GM12872 (cell line): ENCODE measurements around the gene MACIR.

ENCODE experiments used
- TF ChIP-seq, protein P1 (sequence below): IDR thresholded peaks from 3 replicates; pipeline ENCODE4 v1.5.1; 2011; ENCODE audit warnings: low read depth, mild to moderate bottlenecking, low read length, moderate library complexity; ENCODE audit not compliant: insufficient read depth

The MACIR gene, protein sequence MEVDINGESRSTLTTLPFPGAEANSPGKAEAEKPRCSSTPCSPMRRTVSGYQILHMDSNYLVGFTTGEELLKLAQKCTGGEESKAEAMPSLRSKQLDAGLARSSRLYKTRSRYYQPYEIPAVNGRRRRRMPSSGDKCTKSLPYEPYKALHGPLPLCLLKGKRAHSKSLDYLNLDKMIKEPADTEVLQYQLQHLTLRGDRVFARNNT

GRCh38 chr5:103258368-103258956, at the start of gene MACIR:
TSS of gene MACIR (plus strand) at chr5:103258763. CDS start at chr5:103275920, 17,157 bp downstream.
- TF ChIP-seq, protein P1, sequence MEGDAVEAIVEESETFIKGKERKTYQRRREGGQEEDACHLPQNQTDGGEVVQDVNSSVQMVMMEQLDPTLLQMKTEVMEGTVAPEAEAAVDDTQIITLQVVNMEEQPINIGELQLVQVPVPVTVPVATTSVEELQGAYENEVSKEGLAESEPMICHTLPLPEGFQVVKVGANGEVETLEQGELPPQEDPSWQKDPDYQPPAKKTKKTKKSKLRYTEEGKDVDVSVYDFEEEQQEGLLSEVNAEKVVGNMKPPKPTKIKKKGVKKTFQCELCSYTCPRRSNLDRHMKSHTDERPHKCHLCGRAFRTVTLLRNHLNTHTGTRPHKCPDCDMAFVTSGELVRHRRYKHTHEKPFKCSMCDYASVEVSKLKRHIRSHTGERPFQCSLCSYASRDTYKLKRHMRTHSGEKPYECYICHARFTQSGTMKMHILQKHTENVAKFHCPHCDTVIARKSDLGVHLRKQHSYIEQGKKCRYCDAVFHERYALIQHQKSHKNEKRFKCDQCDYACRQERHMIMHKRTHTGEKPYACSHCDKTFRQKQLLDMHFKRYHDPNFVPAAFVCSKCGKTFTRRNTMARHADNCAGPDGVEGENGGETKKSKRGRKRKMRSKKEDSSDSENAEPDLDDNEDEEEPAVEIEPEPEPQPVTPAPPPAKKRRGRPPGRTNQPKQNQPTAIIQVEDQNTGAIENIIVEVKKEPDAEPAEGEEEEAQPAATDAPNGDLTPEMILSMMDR, result no peak

GRCh38 chr5:103209065-103209464, 49.5 kb upstream of the MACIR start:
- TF ChIP-seq, protein P1, result no peak

DNA sequence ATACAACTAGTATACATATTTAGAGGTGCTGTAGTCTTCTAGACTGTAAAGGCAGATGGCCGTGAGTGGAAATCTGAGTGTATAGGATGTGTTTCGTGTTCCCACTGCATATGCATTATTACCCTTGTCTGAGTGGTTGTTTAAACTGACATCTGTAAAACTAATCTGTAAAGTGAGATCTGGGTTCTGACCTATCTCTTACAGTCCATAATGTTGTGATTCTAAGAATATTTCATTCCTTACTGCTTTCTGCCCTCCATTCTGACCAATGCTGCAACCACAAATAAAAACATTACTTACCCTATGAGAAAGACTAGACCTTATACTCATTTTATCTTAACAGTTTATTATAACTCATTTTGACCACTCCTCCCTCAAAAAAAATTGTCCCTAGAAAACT, 47.6 kb upstream of the MACIR start:
- TF ChIP-seq, protein P1, result no peak

DNA sequence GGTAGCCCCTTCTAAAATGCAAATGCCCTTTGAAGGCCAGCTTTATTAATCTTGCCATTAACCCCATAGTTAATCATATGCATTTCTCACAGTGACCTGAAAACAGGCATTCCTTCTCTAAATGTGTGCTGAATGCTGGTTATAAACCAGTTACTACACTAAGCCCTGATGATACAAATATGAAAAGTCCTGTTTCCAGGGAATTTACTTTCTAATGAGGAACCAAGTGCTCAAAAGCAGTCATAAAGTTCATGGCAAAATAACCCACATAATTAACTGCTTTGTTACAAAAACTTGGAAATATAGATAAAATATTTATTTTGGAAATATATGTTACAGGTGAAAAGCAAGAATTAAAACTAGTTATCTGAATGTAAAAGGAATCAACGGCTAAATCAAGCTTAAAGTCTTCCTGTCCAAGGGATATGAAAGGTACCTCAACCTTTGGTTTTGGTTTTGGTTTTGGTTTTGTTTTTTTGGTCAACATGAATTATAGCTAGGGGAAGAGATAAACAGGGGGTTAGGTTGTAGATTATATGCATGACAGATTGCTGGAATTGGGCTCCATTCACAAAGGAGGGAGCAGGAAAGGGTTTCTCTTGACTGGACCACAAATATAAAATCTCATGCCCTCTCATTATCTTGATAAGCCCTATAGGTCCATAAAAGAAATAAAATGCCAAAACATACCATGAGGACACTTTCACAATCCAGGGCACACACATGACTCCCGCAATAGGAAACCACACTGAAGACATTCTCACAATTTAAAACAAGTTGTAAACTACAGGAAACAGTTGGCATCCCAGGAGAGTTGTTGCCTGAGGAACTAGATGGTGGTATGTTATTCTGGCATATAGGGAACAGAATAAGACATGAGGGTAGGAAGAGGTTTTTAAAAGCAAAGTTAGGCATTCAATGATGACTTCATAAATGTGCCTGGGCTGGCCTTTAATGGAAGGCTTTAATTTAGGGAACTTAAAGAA, 46.7 kb upstream of the MACIR start:
- TF ChIP-seq, protein P1, result no peak

GRCh38 chr5:103216137-103216536, 42.4 kb upstream of the MACIR start:
- TF ChIP-seq, protein P1, result no peak

DNA sequence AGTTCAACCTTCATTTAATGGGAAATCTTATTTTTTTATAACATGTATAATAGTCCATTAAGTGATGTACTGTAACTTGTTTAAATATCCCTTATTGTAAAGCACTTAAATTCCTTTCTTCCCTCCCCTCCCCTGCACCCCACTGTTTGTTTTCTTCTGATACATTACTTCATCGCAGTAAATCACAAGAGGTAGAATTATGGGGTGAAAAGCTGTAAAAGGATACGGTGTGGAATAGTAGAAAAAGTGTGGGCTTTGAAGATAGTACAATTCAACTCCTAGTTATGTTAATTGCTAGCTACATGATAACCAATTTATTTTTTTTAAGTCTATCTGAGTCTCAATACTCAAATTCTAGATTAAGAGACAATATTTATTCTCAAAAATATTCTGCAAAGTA, 41.9 kb upstream of the MACIR start:
- TF ChIP-seq, protein P1, result no peak

DNA sequence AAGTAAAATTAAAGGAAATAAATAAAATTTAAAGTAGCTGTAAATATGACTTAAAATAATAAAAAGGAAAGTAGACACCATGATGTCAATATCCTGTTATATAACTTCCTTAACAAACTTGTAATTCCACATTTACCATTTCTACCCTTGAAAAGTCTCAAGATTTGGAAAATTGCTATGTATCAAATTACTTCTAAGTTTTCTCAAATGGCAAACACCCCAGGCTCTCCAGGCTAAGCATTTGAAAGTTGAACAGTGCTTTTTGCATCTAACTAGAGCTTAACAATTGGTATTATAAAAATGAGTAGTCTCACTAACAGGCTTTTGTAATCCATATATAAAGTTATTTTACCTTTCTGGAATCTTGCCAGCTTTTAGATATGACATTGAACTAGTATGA, 41.5 kb upstream of the MACIR start:
- TF ChIP-seq, protein P1, result no peak
